CD4-positive, alpha-beta T cell treated with Interleukin-2 at 100 ng/mL for 4 hours (primary cell): ENCODE measurements around the gene GJD3.

Experiments used
- DNase-seq: peaks from one replicate; pipeline ENCODE4 v3.0.0-alpha.2; 2020; ENCODE audit warnings: low spot score

GJD3 gene

GRCh38 chr17:40340327-40340726 lies 24.2 kb downstream of the GJD3 start:
- no peak for DNase-seq

- no peak for DNase-seq
These were observed 25.4 kb downstream of the GJD3 start for GRCh38 chr17:40338941-40339649.

DNA sequence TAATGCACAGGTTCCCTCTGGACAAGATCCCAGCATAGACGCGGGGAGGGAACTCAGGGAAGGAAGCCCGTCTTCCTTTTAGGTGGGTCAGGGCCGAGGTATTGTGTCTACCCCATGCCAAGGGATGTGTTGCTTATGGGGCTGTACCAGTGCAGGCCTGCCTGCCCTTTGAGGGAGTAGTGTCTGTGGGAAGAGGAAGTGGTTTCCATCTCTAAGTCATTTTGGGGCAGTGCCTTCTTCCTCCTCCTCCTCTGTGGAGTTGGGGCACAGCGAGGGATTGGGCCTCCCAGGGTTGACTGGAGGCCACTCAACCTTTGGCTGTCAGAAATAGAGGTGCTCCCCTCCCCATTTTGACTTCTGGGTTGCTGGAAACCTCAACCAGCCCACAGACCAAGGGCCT lies 26.5 kb downstream of the GJD3 start:
- no peak for DNase-seq

DNA sequence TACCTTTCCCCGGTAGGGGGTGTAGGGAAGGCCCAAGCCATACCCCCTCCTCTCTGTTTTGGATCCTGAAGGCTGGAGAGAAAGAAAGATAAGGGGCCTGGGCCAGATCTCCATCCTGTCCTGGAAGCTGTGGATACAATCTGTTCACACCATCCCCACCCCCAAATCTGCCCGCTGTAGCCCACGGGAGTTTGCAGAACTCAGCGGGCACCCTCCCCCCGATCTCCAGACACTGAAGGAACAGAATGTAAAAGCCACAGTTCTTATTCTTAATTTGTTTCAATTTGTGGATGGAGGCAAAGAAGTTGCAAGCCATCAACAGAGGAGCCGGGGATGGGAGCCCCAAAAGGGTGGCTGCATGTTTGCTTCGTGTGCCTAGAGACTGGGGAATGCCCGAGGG lies 27.2 kb downstream of the GJD3 start:
- DNase-seq: no peak

- no peak for DNase-seq
These were observed 28.9 kb downstream of the GJD3 start for GRCh38 chr17:40335620-40336019.

GRCh38 chr17:40333781-40334448 lies 30.6 kb downstream of the GJD3 start:
- no peak for DNase-seq

GRCh38 chr17:40331743-40332641 lies 32.5 kb downstream of the GJD3 start:
- no peak for DNase-seq

DNA sequence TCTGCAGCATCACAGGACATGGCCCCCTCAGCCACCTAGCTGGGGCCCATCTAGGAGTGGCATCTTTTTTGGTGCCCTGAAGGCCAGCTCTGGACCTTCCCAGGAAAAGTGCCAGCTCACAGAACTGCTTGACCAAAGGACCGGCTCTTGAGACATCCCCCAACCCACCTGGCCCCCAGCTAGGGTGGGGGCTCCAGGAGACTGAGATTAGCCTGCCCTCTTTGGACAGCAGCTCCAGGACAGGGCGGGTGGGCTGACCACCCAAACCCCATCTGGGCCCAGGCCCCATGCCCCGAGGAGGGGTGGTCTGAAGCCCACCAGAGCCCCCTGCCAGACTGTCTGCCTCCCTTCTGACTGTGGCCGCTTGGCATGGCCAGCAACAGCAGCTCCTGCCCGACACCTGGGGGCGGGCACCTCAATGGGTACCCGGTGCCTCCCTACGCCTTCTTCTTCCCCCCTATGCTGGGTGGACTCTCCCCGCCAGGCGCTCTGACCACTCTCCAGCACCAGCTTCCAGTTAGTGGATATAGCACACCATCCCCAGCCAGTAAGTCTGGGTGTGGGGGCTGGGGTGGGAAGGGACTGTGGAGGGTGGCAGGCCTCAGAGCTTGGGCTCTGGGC lies 33.6 kb downstream of the GJD3 start:
- no peak for DNase-seq

DNA sequence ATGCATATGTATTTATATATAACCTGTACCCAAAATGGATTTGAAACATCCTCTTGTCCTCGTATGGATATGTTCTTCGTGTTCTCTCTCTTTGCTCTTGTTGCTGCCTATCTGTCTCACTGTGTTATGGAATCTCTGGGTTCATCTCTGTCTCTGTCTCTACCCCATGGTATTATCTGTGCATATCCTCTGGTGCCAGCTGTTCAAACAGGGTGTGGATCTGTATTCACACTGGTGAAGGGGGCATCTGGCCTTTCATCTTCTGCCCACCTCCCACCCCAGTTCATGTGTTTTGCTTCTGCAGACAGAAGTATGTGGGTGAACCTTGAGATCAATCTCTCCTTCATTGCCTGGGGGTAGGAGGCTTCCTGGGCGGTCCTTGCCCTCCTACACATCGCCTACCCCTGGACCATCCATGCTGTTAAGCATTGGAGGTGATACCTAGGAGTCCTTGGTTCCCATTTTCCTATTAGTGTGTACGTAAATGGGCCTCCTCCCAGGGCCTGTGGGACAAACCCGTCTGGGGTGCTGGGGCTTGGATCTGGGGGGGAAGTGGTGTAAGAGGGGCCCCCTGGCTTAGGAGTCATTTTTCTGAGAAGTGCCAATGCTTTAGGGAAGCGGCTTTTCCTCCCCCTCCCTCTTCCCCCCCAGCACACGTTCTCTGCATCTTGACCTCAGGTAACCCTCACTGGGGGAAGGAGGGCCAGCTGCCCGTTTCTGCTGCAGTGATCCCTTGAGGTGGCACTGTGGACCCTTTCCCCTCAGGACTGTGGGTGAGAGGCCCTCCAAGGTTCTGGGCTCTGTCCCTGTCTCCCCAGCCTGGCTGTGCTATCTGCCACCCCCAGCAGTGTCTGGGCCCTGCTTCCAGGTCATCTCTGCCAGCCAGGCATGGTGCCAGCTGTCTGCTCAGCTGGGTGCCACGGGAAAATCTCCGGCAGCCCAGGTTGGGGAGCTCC lies 34.4 kb downstream of the GJD3 start:
- peak; percentile 50 for DNase-seq

- no peak for DNase-seq
These were observed 36.2 kb downstream of the GJD3 start for GRCh38 chr17:40328386-40328766.

GRCh38 chr17:40327735-40328385 lies 36.7 kb downstream of the GJD3 start:
- DNase-seq: no peak

GRCh38 chr17:40327244-40327729 lies 37.2 kb downstream of the GJD3 start:
- DNase-seq: no peak

- no peak for DNase-seq
These were observed 37.7 kb downstream of the GJD3 start for GRCh38 chr17:40326832-40327199.

DNA sequence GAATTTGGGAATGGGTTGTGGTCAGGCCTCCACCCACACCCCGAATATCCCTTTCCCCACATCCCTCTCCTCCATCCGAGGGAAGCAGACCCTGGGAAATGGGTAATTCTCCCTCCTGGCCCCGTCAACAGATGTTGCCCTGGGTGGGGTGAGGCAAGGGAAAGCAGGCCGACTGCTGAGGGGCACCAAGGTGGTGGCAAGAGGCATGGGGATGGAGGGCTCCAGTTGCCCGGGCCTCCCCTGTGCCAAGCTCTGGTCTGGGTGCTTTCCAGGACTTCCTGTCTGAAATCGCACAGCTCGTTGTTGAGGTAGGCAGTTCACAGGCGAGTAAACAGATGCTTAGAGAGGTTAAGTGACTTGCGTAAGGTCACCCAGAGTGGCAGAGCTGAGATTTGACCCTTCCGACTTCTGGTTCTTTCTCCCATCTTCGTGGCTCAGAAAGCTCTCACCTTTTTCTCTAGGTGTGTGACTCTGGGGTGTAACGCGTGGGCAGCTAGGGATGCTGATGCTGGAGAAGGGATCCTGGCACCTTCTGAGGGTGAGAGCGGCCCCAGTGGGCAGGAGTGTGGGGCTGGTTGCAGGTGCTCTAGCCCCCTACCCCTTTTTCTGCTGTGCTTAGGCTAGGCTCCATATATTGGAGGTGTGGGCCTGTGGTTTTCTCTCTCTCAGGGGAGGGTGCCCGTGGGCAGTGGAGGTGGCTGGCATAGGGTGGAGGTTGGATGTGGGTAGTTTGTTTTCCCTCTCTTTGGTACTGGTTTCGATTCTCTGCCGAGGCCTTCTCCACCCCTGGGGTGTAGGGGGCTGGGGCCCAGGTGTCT lies 38.3 kb downstream of the GJD3 start:
- peak; percentile 64 for DNase-seq

- DNase-seq: peak; percentile 64
These were observed 39.2 kb downstream of the GJD3 start for GRCh38 chr17:40325156-40326013.

- DNase-seq: peak; percentile 82
These were observed 40.9 kb downstream of the GJD3 start for GRCh38 chr17:40323391-40324381.
